Activated CD8-positive, alpha-beta memory T cell treated with anti-CD3 and anti-CD28 coated beads for 24 hours (primary cell): ENCODE measurements around the gene CNPY1.

ENCODE experiments used
- DNase-seq: peaks from one replicate; pipeline ENCODE4 v3.0.0-alpha.2; 2020

Gene CNPY1

GRCh38 chr7:155487509-155488482 lies 58.6 kb downstream of the CNPY1 start:
- peak; percentile 50 for DNase-seq

- no peak for DNase-seq
Measured at GRCh38 chr7:155486783-155487508, 59.4 kb downstream of the CNPY1 start.

GRCh38 chr7:155484483-155485399 lies 61.6 kb downstream of the CNPY1 start:
- DNase-seq, result peak; percentile 47

- no peak for DNase-seq
Measured at GRCh38 chr7:155483868-155484325, 62.5 kb downstream of the CNPY1 start.

- peak; percentile 54 for DNase-seq
Measured at GRCh38 chr7:155483245-155483644, 63.1 kb downstream of the CNPY1 start.

DNA sequence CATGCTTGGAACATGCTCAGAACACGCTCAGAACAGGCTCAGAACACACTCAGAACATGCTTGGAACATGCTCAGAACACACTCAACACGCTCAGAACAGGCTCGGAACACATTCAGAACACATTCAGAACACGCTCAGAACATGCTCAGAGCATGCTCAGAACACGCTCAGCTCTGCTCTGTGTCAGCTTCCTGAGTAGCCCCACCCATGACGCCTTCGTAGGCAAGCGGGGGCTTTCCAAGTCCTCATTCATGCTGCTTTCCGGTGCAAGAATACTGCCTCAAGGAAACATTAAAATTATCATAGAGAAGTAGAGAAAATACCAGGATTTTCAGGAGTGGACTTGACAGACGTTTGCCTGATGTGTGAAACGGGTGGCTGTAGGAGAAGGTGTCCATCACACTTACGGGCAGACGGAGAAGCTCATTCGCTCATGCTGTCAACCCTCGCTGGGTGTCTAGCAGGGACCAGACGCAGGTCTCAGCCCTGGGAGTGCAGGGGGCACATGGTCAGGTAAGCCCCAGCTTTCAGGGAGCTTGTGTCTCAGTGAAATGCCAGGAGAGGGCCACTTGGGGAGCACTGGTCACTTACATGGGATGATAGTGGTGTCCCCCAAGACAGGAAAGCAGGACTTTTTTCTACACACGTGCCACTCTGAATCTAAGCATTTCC lies 63.7 kb downstream of the CNPY1 start:
- peak; percentile 45 for DNase-seq

DNA sequence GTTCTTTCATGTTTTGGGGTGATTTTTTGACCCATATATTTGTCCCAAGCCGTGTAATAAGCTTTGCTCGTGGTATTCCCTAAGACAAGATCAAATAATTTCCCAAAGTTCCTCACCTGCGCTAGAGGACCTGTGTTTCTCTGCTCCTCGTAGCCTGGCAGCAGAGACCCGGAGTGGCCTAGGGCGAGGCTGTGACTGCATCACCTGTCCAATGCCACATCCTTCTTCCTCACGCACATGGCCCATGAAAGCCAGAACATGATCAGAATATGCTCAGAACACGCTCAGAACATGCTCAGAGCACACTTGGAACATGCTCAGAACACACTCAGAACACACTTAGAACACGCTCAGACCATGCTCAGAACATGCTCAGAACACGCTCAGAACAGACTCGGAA lies 64.6 kb downstream of the CNPY1 start:
- no peak for DNase-seq

- no peak for DNase-seq
Measured at GRCh38 chr7:155477476-155477875, 68.9 kb downstream of the CNPY1 start.

DNA sequence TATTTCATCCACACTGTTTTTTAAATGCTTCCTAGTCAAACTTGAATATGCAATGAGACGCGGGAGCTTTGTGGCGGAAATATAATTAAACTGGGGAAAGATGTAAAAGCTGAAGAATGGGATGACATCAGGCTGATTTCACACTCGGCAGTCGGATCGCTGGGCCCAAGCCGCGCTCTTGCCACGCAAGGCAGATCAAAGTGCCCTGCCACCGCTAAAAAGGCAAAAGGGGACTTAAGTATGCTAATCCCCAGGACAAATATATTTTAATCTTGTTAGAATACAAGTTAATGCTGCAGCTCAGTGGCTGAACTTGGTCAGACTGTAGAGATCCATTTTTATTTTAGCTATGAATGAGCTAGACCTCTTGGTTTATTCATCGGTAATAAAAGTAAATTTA lies 74.6 kb downstream of the CNPY1 start:
- DNase-seq, result no peak

DNA sequence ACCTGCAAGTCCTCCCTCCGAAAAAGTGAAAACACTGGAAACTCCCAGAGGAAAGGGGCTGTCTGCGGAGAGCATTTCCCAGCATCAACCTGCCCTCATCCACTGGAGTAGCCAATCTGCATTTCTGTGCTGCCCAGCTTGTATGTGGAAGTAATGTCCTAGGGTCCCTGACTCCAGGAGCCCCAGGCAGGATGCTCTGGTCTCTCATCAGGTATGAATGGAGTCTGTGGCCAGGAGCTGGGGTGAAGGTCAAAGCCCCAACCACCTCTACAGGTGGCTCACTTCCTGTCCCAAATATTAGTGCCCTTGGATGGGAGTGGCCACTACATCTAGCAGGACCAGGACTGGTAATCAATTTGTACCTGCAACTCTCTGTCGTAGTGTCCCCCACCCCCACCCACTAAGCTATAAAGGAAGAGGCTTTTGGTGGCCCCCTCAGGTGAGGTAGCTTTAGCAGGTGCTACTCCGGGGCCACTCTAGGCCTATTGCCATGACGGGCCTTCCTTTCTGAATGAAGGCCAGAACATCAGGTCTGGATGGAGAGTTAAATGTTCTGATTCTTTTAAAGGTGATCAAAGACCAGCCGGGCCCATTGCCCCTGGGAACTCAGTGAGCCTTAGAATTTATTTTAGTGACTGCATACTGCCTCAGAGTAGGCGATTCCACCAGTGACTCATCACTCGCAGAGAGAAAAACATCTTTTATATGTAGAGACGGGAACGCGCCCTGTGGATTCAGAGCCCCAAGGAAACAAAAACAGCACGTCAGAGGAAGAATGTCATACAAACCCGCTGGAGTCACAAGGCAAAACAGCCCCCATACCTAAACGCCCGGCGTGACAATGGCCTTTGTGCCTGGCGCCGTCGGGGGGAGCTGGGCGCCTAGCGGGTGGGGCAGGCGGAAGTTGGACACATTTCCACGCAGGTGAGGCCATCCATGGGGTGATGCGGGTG lies 75.4 kb downstream of the CNPY1 start:
- DNase-seq, result no peak

DNA sequence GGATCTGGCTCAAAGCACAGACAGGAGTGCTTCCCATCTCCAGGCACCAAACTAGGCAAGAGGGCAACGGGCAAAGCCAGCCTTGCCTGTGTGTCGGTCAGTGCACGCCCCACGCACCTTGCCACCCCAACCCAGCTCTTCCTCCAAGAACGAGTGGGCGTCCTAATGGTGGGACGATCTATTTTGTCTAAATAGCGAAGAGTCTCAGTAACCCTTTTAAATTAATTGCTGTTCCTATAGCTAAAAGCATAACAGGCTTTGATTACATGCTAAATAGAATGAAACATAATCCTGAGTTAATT lies 76.2 kb downstream of the CNPY1 start:
- no peak for DNase-seq

DNA sequence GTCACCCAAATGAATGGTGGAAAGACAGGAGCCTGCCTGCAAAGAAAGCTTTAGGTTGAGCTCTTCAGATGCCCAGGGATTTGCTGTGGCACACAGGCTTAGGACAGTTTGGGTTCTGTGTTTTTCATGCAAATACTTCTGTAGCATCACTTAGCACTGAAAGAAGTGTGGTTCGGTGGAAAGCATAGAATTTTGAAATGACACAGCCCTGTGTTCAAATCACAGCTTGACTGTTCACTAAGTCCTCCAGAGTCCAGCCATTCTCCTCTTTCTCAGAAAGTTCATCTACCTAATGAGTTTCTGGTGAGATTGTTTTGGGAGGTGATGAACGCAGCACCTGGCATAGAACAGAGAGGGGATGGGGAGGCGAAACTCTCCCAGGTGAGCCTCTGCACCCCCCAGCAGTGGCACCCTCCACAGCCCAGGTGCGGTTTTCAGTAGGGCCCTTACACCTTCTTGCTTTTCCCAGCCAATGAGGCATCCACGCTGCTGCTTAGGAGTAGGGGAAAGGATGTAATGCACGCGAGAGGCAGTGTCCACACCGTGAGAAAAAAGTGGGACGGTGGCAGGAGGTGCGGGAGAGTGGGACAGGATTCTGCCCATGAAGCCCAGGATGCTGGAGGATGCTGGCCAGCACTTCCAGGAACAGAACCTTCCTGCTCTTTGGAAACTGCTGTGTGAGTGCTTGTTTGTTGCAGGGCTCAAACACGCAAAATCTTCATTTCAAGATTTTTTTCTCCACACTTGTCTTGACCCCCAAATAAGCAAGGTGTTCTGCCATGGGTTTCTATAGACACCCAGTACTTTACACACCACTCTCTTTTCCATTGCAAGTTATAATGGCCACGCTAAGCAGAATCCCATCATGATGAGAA lies 76.8 kb downstream of the CNPY1 start:
- no peak for DNase-seq

DNA sequence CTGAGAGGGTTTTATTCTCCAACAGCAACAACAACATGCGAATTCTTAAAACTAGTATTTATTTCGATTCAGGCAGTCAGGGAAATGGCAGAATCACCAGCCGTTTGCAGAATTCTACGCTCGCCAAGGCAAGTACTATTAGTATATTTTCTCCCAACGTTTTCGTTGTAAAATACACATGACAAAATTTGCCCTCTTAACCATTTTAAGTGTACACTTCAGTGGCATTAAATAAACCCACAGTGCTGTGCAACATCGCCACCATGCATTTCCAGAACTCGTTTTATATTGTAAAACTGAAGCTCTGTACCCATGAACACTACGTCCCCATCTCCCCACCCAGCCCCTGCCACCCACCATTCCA lies 77.6 kb downstream of the CNPY1 start:
- DNase-seq, result no peak

DNA sequence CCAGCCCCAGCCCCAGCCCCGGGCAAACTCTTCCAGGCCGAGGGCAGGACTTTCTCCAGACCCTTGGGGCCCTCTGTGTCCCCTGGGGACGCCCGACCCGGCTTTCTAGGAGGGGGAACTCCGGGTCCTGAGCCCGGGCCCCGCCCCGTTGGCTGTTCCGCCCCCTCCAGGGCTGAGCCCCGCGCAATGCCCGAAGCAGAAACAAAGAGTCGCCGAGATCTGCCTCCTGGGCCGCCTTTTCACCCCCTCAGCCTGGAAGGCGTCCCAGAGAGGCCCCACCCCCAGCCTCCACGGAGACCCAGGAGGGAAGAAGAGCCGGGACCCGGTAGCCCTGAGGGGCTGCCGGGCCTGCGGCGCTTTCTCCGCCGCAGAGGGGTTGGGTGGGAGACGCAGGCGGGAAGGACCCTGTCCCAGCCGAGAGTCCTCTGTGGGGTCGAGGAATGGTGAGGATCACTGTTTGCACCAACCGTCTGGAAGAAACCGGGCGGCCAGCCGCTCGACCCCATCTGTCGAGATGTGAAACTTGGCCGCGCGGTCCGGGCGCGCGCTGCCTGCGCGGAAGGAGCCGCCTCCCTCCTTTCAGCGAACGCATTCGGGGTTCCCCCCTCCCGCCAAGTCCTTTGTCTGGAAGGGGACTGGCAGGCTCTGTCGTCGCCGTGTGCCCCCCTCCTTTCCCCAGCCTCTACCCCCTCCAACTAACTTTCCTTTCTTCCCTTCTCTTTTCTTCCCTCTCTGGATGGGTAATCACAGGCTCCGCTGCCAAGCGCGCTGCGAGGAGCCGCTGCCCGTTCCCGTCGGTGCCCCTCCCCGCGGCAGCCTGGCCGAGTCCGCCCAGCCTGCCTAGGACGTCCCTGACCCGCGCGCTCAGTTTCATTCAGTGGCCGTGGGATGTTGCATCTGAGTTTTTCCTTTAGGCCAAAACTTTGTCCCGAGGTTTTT lies 78.2 kb downstream of the CNPY1 start:
- no peak for DNase-seq

- no peak for DNase-seq
Measured at GRCh38 chr7:155466814-155467733, 79.3 kb downstream of the CNPY1 start.

- DNase-seq, result no peak
Measured at GRCh38 chr7:155466142-155466813, 80.1 kb downstream of the CNPY1 start.

DNA sequence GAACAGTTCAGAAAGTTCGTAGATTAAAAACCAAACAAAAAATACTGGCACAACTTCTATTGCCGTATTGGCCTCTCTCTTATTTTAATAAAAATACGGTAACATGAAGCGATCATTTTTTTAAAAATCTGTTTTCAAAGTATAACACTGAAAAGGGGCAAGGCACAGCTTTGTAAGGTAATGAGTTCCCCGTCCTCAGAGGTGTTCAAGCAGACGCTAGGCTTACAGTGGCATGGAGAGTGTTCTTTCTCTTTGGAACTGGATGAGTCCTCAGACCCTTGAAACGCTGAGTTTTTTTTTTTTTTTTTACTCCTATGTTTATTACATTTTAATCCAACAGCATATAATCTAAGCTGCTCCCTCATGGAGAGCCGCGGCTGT lies 80.6 kb downstream of the CNPY1 start:
- no peak for DNase-seq
